Loucy (cell line): Measurements from ENCODE around the gene ANXA8L1.
"Not testable (repeated sequence)": the region's sequence is repeated elsewhere in the genome, so short reads cannot be mapped to it uniquely, and the experiment has no call there.

Experiments used
- H2AFZ ChIP-seq: fragments of 200-600 bp; sonication (generic); 2 replicates; pipeline ENCODE4 v1.6.0; 2016; ENCODE audit warnings: antibody characterized with exemption, mild to moderate bottlenecking, low read length, moderate library complexity
- H3F3A ChIP-seq: fragments of 200-600 bp; 2 replicates; pipeline ENCODE4 v1.6.0; 2016; ENCODE audit warnings: antibody characterized with exemption, low read depth, mild to moderate bottlenecking
- H3K27me3 ChIP-seq: fragments of 200-600 bp; sonication (generic); 2 replicates; pipeline ENCODE4 v1.6.1; 2014; ENCODE audit warnings: low read length, mild to moderate bottlenecking; ENCODE audit not compliant: insufficient read depth, poor library complexity, severe bottlenecking
- H3K36me3 ChIP-seq: fragments of 200-600 bp; sonication (generic); 2 replicates; pipeline ENCODE4 v1.6.1; 2016; ENCODE audit warnings: low read length; ENCODE audit not compliant: insufficient read depth
- H3K4me1 ChIP-seq: fragments of 200-600 bp; sonication (generic); 2 replicates; pipeline ENCODE4 v1.5.1; 2014; ENCODE audit warnings: low read length, mild to moderate bottlenecking; ENCODE audit not compliant: insufficient read depth, poor library complexity, severe bottlenecking
- H3K4me2 ChIP-seq: fragments of 200-600 bp; sonication (generic); 2 replicates; pipeline ENCODE4 v1.6.0; 2014; ENCODE audit warnings: antibody characterized with exemption, low read length, low read depth, mild to moderate bottlenecking; ENCODE audit not compliant: poor library complexity, severe bottlenecking
- H3K4me3 ChIP-seq: fragments of 200-600 bp; sonication (generic); 2 replicates; pipeline ENCODE4 v1.5.1; 2014; ENCODE audit warnings: low read length, mild to moderate bottlenecking, mixed read lengths; ENCODE audit not compliant: poor library complexity, severe bottlenecking
- H3K79me2 ChIP-seq: fragments of 200-600 bp; sonication (generic); 2 replicates; pipeline ENCODE4 v1.6.1; 2014; ENCODE audit warnings: low read length; ENCODE audit not compliant: insufficient read depth
- H3K9ac ChIP-seq: fragments of 200-600 bp; sonication (generic); 2 replicates; pipeline ENCODE4 v1.6.0; 2014; ENCODE audit warnings: mild to moderate bottlenecking, low read depth, low read length, moderate library complexity; ENCODE audit not compliant: poor library complexity, severe bottlenecking
- H3K9me2 ChIP-seq: fragments of 200-600 bp; sonication (generic); replicated peaks from 2 replicates; pipeline ENCODE4 v1.6.1; 2016; ENCODE audit warnings: low read depth, low read length, mixed read lengths
- H3K9me3 ChIP-seq: fragments of 200-600 bp; sonication (generic); 2 replicates; pipeline ENCODE4 v1.6.1; 2014; ENCODE audit warnings: mild to moderate bottlenecking, antibody characterized with exemption, low read length, low read depth; ENCODE audit not compliant: insufficient read depth
- H4K20me1 ChIP-seq: fragments of 200-600 bp; sonication (generic); 2 replicates; pipeline ENCODE4 v1.6.0; 2014; ENCODE audit warnings: antibody characterized with exemption, low read length, mild to moderate bottlenecking; ENCODE audit not compliant: insufficient read depth, poor library complexity, severe bottlenecking
- CTCF ChIP-seq: fragments of 200-600 bp; sonication (generic); conservative IDR thresholded peaks from 2 replicates; pipeline ENCODE4 v1.5.1; 2014; ENCODE audit warnings: mild to moderate bottlenecking, antibody characterized with exemption, low read length
- EZH2phosphoT487 ChIP-seq: fragments of 200-600 bp; IDR thresholded peaks from 2 replicates; pipeline ENCODE4 v1.6.1; 2018; ENCODE audit warnings: antibody characterized with exemption, mild to moderate bottlenecking, moderate library complexity, borderline replicate concordance

The ANXA8L1 gene

GRCh38 chr10:46375406-46375805, at the start of gene ANXA8L1:
ANXA8L1 (plus strand) TSS chr10:46375776; CDS start chr10:46375852, 76 bp downstream.
- H3K4me3 ChIP-seq, H3K27me3 ChIP-seq, H2AFZ ChIP-seq, H3F3A ChIP-seq, H4K20me1 ChIP-seq, H3K9me2 ChIP-seq, H3K36me3 ChIP-seq, H3K79me2 ChIP-seq, H3K9me3 ChIP-seq, H3K4me1 ChIP-seq, H3K4me2 ChIP-seq, H3K9ac ChIP-seq: not testable (repeated sequence)

GRCh38 chr10:46326066-46326465, 49.5 kb upstream of the ANXA8L1 start:
- no peak overlapping the region for H3K4me2 ChIP-seq
- H2AFZ ChIP-seq: no peak overlapping the region
- no peaks in the 10 kb centered on the region for H4K20me1 ChIP-seq
- H3K9ac ChIP-seq: no peak overlapping the region
- H3K9me3 ChIP-seq: no peaks in the 10 kb centered on the region
- H3K27me3 ChIP-seq: no peaks in the 10 kb centered on the region
- no peaks in the 10 kb centered on the region for H3F3A ChIP-seq
- H3K4me1 ChIP-seq: no peaks in the 10 kb centered on the region
- no peaks in the 10 kb centered on the region for H3K79me2 ChIP-seq
- TF ChIP-seq EZH2phosphoT487 (no peak), CTCF (no peak)
- H3K4me3 ChIP-seq: no peak overlapping the region
- no peaks in the 10 kb centered on the region for H3K36me3 ChIP-seq
- H3K9me2 ChIP-seq: no peaks in the 10 kb centered on the region

- Histone ChIP-seq H2AFZ (no peak overlapping the region), H3K4me3 (no peak overlapping the region), H3K27me3 (no peaks in the 10 kb centered on the region), H3K4me2 (no peak overlapping the region), H3K4me1 (peaks cover under 1% of the 10 kb centered on the region), H3K36me3 (no peaks in the 10 kb centered on the region), H3K9me2 (no peaks in the 10 kb centered on the region), H3K9me3 (no peaks in the 10 kb centered on the region), H3K9ac (no peak overlapping the region), H3F3A (no peaks in the 10 kb centered on the region), H3K79me2 (no peaks in the 10 kb centered on the region), H4K20me1 (no peaks in the 10 kb centered on the region)
- TF ChIP-seq CTCF (no peak), EZH2phosphoT487 (no peak)
Measured at GRCh38 chr10:46326971-46327370, 48.6 kb upstream of the ANXA8L1 start.

- Histone ChIP-seq H3K27me3 (no peaks in the 10 kb centered on the region), H3F3A (no peaks in the 10 kb centered on the region), H4K20me1 (no peaks in the 10 kb centered on the region), H2AFZ (no peak overlapping the region), H3K4me3 (no peak overlapping the region), H3K9me2 (no peaks in the 10 kb centered on the region), H3K79me2 (no peaks in the 10 kb centered on the region), H3K9ac (no peak overlapping the region), H3K36me3 (no peaks in the 10 kb centered on the region), H3K4me1 (peaks cover 5% of the 10 kb centered on the region), H3K9me3 (no peaks in the 10 kb centered on the region), H3K4me2 (no peak overlapping the region)
- no peak for TF ChIP-seq EZH2phosphoT487
- TF ChIP-seq CTCF: no peak
Measured at GRCh38 chr10:46327685-46328084, 47.9 kb upstream of the ANXA8L1 start.
